Thyroid gland (tissue), 4 donors: ENCODE results near the gene MUC4. TPM values are rescaled to one million over a fixed set of nuclear protein-coding genes. Genes with fewer than 3 reads are reported as not detected.

Experiments
- DNase-seq, 2 donors: peaks; one replicate each; pipeline ENCODE4 v3.0.0-alpha.2; 2019
- H3K27ac ChIP-seq, 3 donors: fragments of 200-600 bp; sonication (generic); 1 replicate in 2 of 3; 2 replicates in 1 of 3; pipeline ENCODE4 v1.5.1; 2016 to 2019; ENCODE audit warnings: mild to moderate bottlenecking in 1 of 3, moderate library complexity in 1 of 3
- H3K27me3 ChIP-seq: fragments of 200-600 bp; sonication (generic); one replicate; pipeline ENCODE4 v1.5.1; 2019
- H3K36me3 ChIP-seq, 2 donors: fragments of 200-600 bp; sonication (generic); one replicate each; pipeline ENCODE4 v1.5.1; 2016 to 2019
- H3K4me1 ChIP-seq, 2 donors: fragments of 200-600 bp; sonication (generic); one replicate each; pipeline ENCODE4 v1.5.1; 2017 to 2019
- H3K4me3 ChIP-seq, 3 donors: fragments of 200-600 bp; sonication (generic); replicated peaks in 1 of 3; 1 replicate in 2 of 3; 2 replicates in 1 of 3; pipeline ENCODE4 v1.5.1; 2016; ENCODE audit warnings: mild to moderate bottlenecking in 1 of 3
- H3K9me3 ChIP-seq: fragments of 200-600 bp; sonication (generic); one replicate; pipeline ENCODE4 v1.5.1; 2017
- CTCF ChIP-seq, 6 experiments: fragments of 200-600 bp in 3 of 6; fragments of 450-650 bp in 3 of 6; sonication (generic) in 3 of 6; IDR thresholded peaks; one replicate each; pipeline ENCODE4 v1.5.1; 2016 to 2019; ENCODE audit warnings: antibody characterized with exemption in 6 of 6, mild to moderate bottlenecking in 2 of 6, inconsistent platforms in 1 of 6, moderate library complexity in 1 of 6
- POLR2A ChIP-seq, 2 donors: fragments of 450-650 bp; IDR thresholded peaks; one replicate each; pipeline ENCODE4 v1.6.1; 2017; ENCODE audit warnings: antibody characterized with exemption in 2 of 2, mild to moderate bottlenecking in 2 of 2, moderate library complexity in 1 of 2
- WGBS, 2 donors: methylation state at CpG; one replicate each; pipeline ENCODE4 v1.1.5; 2017; 5-methylcytosine and 5-hydroxymethylcytosine counted together
- intact Hi-C: fragments of 100-400 bp; cut with DNase I; formaldehyde crosslinking; loops from one replicate; pipeline ENCODE4 v1.15.1; 2023
- total RNA-seq, 4 donors: library from RNA; depleted of rRNA; stranded (reverse); fragments of >200 nt; gene quantifications; one replicate each; pipeline ENCODE4 v1.2.3, GENCODE V29; 2016

MUC4 gene
- total RNA-seq, 4 donors from 2014 or later: 0.13 to 0.20 TPM; not detected in 2

- no peaks in the 10 kb centered on the region for H3K36me3 ChIP-seq
- intact Hi-C loops: no loop called here
- 91 to 96% methylated on average over 6 of the region's 6 CpGs for WGBS, 2 donors
- TF ChIP-seq POLR2A (IDR thresholded peaks at IDR 0.05) (no peak), CTCF (IDR thresholded peaks at IDR 0.05) (no peak)
- no peak overlapping the region for H3K27ac ChIP-seq
- H3K27me3 ChIP-seq: no peaks in the 10 kb centered on the region
- DNase-seq: no peak
- H3K9me3 ChIP-seq: no peaks in the 10 kb centered on the region
- no peaks in the 10 kb centered on the region for H3K4me1 ChIP-seq
- H3K4me3 ChIP-seq: no peak overlapping the region
Measured at GRCh38 chr3:195845483-195845882, 33.8 kb upstream of the MUC4 start.

- intact Hi-C loops: no loop called here
- 89 to 92% methylated on average over 7 of the region's 7 CpGs for WGBS, 2 donors
- TF ChIP-seq POLR2A (IDR thresholded peaks at IDR 0.05) (no peak), CTCF (IDR thresholded peaks at IDR 0.05) (no peak)
- no peak overlapping the region for H3K27ac ChIP-seq
- H3K4me3 ChIP-seq: no peak overlapping the region
- no peak for DNase-seq
- H3K4me1 ChIP-seq: no peaks in the 10 kb centered on the region
- no peaks in the 10 kb centered on the region for H3K36me3 ChIP-seq
- H3K9me3 ChIP-seq: no peaks in the 10 kb centered on the region
- H3K27me3 ChIP-seq: no peaks in the 10 kb centered on the region
Measured at GRCh38 chr3:195844671-195845218, 33.0 kb upstream of the MUC4 start.

- no peaks in the 10 kb centered on the region for H3K36me3 ChIP-seq
- TF ChIP-seq CTCF (IDR thresholded peaks at IDR 0.05) (no peak), POLR2A (IDR thresholded peaks at IDR 0.05) (no peak)
- intact Hi-C loops: no loop called here
- H3K27me3 ChIP-seq: no peaks in the 10 kb centered on the region
- 53 to 58% methylated on average over 16 to 19 of the region's 19 CpGs for WGBS, 2 donors
- no peak overlapping the region for H3K27ac ChIP-seq
- H3K4me3 ChIP-seq: no peak overlapping the region
- no peaks in the 10 kb centered on the region for H3K9me3 ChIP-seq
- DNase-seq: no peak
- no peaks in the 10 kb centered on the region for H3K4me1 ChIP-seq
Measured at GRCh38 chr3:195839260-195840010, 27.7 kb upstream of the MUC4 start.

GRCh38 chr3:195838714-195839113 is 27.0 kb upstream of the MUC4 start:
- H3K27me3 ChIP-seq: no peaks in the 10 kb centered on the region
- no peak overlapping the region for H3K4me3 ChIP-seq
- H3K27ac ChIP-seq: no peak overlapping the region
- WGBS, 2 donors: 82 to 86% methylated on average over 5 of the region's 5 CpGs
- TF ChIP-seq POLR2A (IDR thresholded peaks at IDR 0.05) (no peak), CTCF (IDR thresholded peaks at IDR 0.05) (no peak)
- DNase-seq: no peak
- no peaks in the 10 kb centered on the region for H3K36me3 ChIP-seq
- no peaks in the 10 kb centered on the region for H3K9me3 ChIP-seq
- intact Hi-C loops: no loop called here
- H3K4me1 ChIP-seq: no peaks in the 10 kb centered on the region

- H3K27ac ChIP-seq: no peak overlapping the region
- no peaks in the 10 kb centered on the region for H3K9me3 ChIP-seq
- H3K36me3 ChIP-seq: no peaks in the 10 kb centered on the region
- 85 to 86% methylated on average over 14 of the region's 14 CpGs for WGBS, 2 donors
- no peak overlapping the region for H3K4me3 ChIP-seq
- DNase-seq: no peak
- H3K4me1 ChIP-seq: no peaks in the 10 kb centered on the region
- intact Hi-C loops: no loop called here
- no peaks in the 10 kb centered on the region for H3K27me3 ChIP-seq
- TF ChIP-seq CTCF (IDR thresholded peaks at IDR 0.05) (no peak), POLR2A (IDR thresholded peaks at IDR 0.05) (no peak)
Measured at GRCh38 chr3:195836476-195837135, 24.9 kb upstream of the MUC4 start.
